CD14-positive monocyte (primary cell): ENCODE data around the gene SPOPL. TPM values are rescaled to one million over a fixed set of nuclear protein-coding genes. Genes with fewer than 3 reads are reported as not detected.

Experiments used
- DNase-seq, 3 donors: peaks; one replicate each; pipeline ENCODE4 v3.0.0-alpha.2; 2011 to 2022
- H2AFZ ChIP-seq: 2 replicates; pipeline ENCODE4 v1.6.0; 2012; ENCODE audit warnings: mild to moderate bottlenecking, low read depth, low read length, inconsistent platforms; ENCODE audit not compliant: insufficient read depth, poor library complexity, severe bottlenecking
- H3K27ac ChIP-seq, 2 donors: 1 replicate in 1 of 2; 2 replicates in 1 of 2; pipeline ENCODE4 v1.5.1; 2012 to 2013; ENCODE audit warnings: low read length in 2 of 2, control low read depth in 1 of 2, inconsistent platforms in 1 of 2, low read depth in 1 of 2, mild to moderate bottlenecking in 1 of 2
- H3K27me3 ChIP-seq, 2 donors: one replicate each; pipeline versions ENCODE4 v1.6.0 to v1.6.1; 2011 to 2013; ENCODE audit warnings: low read length in 2 of 2; ENCODE audit not compliant: control insufficient read depth in 2 of 2, insufficient read depth in 2 of 2
- H3K36me3 ChIP-seq, 2 donors: replicated peaks in 1 of 2; 1 replicate in 1 of 2; 2 replicates in 1 of 2; pipeline versions ENCODE4 v1.5.1 to v1.6.1; 2012 to 2013; ENCODE audit warnings: low read length in 2 of 2, control low read depth in 1 of 2, inconsistent platforms in 1 of 2, mild to moderate bottlenecking in 1 of 2; ENCODE audit not compliant: insufficient read depth in 2 of 2, control insufficient read depth in 1 of 2
- H3K4me1 ChIP-seq, 2 donors: 1 replicate in 1 of 2; 2 replicates in 1 of 2; pipeline versions ENCODE4 v1.5.1 to v1.6.1; 2012 to 2013; ENCODE audit warnings: low read length in 2 of 2, control low read depth in 1 of 2, inconsistent platforms in 1 of 2, mild to moderate bottlenecking in 1 of 2, moderate library complexity in 1 of 2; ENCODE audit not compliant: insufficient read depth in 2 of 2, control insufficient read depth in 1 of 2
- H3K4me2 ChIP-seq: replicated peaks from 2 replicates; pipeline ENCODE3; 2012; ENCODE audit warnings: low read length, moderate library complexity, mild to moderate bottlenecking; ENCODE audit not compliant: poor library complexity, severe bottlenecking; ENCODE audit errors: extremely low read depth
- H3K4me3 ChIP-seq, 3 experiments: fragments of 200-600 bp in 1 of 3; sonication (generic) in 1 of 3; replicated peaks in 1 of 3; 1 replicate in 2 of 3; 2 replicates in 1 of 3; pipeline ENCODE4 v1.5.1; 2011 to 2013; ENCODE audit warnings: low read length in 3 of 3, mild to moderate bottlenecking in 3 of 3, control low read depth in 2 of 3, low read depth in 2 of 3, inconsistent platforms in 1 of 3, moderate library complexity in 1 of 3
- H3K79me2 ChIP-seq: 2 replicates; pipeline ENCODE4 v1.6.0; 2012; ENCODE audit warnings: mild to moderate bottlenecking, control low read depth, inconsistent platforms, low read length, moderate library complexity; ENCODE audit not compliant: insufficient read depth
- H3K9ac ChIP-seq: 2 replicates; pipeline ENCODE4 v1.6.0; 2017; ENCODE audit warnings: low read length, mild to moderate bottlenecking; ENCODE audit not compliant: insufficient read depth, poor library complexity, severe bottlenecking
- H3K9me3 ChIP-seq, 2 donors: replicated peaks in 1 of 2; 1 replicate in 1 of 2; 2 replicates in 1 of 2; pipeline versions ENCODE4 v1.5.1 to v1.6.1; 2012 to 2013; ENCODE audit warnings: low read length in 2 of 2, control low read depth in 1 of 2; ENCODE audit not compliant: control insufficient read depth in 1 of 2, insufficient read depth in 1 of 2
- H4K20me1 ChIP-seq: 2 replicates; pipeline ENCODE4 v1.6.0; 2012; ENCODE audit warnings: mild to moderate bottlenecking, low read length, control low read depth, moderate library complexity; ENCODE audit not compliant: insufficient read depth
- H3K27ac Mint-ChIP-seq, 7 donors: one replicate each; pipeline ENCODE4 v1.8.0; 2020; ENCODE audit warnings: mild to moderate bottlenecking in 7 of 7, mixed read lengths in 7 of 7, moderate library complexity in 6 of 7, inconsistent platforms in 2 of 7
- H3K27me3 Mint-ChIP-seq, 3 donors: one replicate each; pipeline ENCODE4 v1.8.0; 2021 to 2022; ENCODE audit warnings: low read depth in 3 of 3, mild to moderate bottlenecking in 3 of 3, mixed read lengths in 3 of 3, moderate library complexity in 3 of 3, inconsistent platforms in 1 of 3
- H3K36me3 Mint-ChIP-seq, 2 donors: one replicate each; pipeline ENCODE4 v1.8.0; 2020; ENCODE audit warnings: mixed read lengths in 2 of 2, inconsistent platforms in 1 of 2, mild to moderate bottlenecking in 1 of 2
- H3K4me1 Mint-ChIP-seq: one replicate; pipeline ENCODE4 v1.8.0; 2020; ENCODE audit warnings: mild to moderate bottlenecking, mixed read lengths
- H3K4me3 Mint-ChIP-seq, 2 donors: one replicate each; pipeline ENCODE4 v1.8.0; 2020; ENCODE audit warnings: mild to moderate bottlenecking in 2 of 2, mixed read lengths in 2 of 2, moderate library complexity in 1 of 2
- H3K9me3 Mint-ChIP-seq, 7 donors: one replicate each; pipeline ENCODE4 v1.8.0; 2020 to 2022; ENCODE audit warnings: mixed read lengths in 7 of 7, mild to moderate bottlenecking in 6 of 7, moderate library complexity in 6 of 7, inconsistent platforms in 2 of 7
- WGBS: methylation state at CpG from one replicate; pipeline ENCODE4 v1.1.5; 2013; ENCODE audit warnings: missing lambda C conversion rate; ENCODE audit not compliant: insufficient coverage; 5-methylcytosine and 5-hydroxymethylcytosine counted together
- intact Hi-C, 2 donors: fragments of 100-400 bp; cut with micrococcal nuclease; formaldehyde crosslinking; loops; one replicate each; pipeline versions ENCODE4 v1.15.0 to v1.15.1; 2023
- polyA plus RNA-seq, 3 donors: library from polyadenylated mRNA; depleted of rRNA in 1 of 3; unstranded in 2 of 3; stranded (reverse) in 1 of 3; fragments of 300-500 nt in 2 of 3; fragments of >200 nt in 1 of 3; fragmentation: Illumina TruSeq in 2 of 3; gene quantifications; 1 replicate in 2 of 3; 2 replicates in 1 of 3; pipeline ENCODE4 v1.2.3, GENCODE V29; 2012 to 2021
- TF ChIP-seq, protein P1 (sequence below): fragments of 200-600 bp; IDR thresholded peaks from one replicate; pipeline ENCODE4 v1.8.0; 2022; ENCODE audit warnings: antibody characterized with exemption, mild to moderate bottlenecking

Gene SPOPL
- polyA plus RNA-seq, 3 donors, result 13.1 to 22.4 (median 18.1) TPM

DNA sequence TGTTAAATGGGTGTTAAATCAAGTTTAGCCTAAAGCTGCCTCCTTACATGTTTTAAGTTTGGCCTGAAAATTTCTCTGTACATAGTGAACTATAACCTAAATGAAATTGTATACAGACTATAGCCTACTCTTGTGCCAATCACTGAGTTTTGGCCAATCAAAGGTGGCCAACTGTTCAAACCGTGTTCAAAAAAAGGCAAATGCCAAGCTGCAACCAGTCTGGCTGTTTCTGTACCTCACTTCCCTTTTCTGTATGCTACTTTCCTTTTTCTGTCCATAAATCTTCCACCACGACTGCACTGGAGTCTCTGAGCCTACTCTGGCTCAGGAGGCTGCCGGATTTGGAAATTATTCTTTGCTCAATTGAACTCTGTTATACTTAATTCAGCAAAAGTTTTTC is 121.0 kb downstream of the SPOPL start:
- Histone ChIP-seq H4K20me1 (no peaks in the 10 kb centered on the region), H3K4me2 (no peak overlapping the region), H3K9ac (no peak overlapping the region), H3K36me3 (no peaks in the 10 kb centered on the region), H3K79me2 (no peaks in the 10 kb centered on the region), H3K27ac (no peak overlapping the region), H3K4me1 (no peaks in the 10 kb centered on the region), H3K9me3 (no peaks in the 10 kb centered on the region), H3K27me3 (no peaks in the 10 kb centered on the region), H3K4me3 (no peak overlapping the region), H2AFZ (no peak overlapping the region)
- no peak overlapping the region for H3K4me3 Mint-ChIP-seq
- no peaks in the 10 kb centered on the region for H3K36me3 Mint-ChIP-seq
- peaks cover 0 to under 1% (median 0%) of the 10 kb centered on the region in 7 donors for H3K9me3 Mint-ChIP-seq
- peaks cover 0 to 2% (median 0%) of the 10 kb centered on the region in 3 donors for H3K27me3 Mint-ChIP-seq
- H3K4me1 Mint-ChIP-seq, result peaks cover 7% of the 10 kb centered on the region
- DNase-seq, result no peak
- WGBS, result 0% methylated on average over 1 of the region's 3 CpGs
- intact Hi-C loops, result no loop called here
- TF ChIP-seq, protein P1, sequence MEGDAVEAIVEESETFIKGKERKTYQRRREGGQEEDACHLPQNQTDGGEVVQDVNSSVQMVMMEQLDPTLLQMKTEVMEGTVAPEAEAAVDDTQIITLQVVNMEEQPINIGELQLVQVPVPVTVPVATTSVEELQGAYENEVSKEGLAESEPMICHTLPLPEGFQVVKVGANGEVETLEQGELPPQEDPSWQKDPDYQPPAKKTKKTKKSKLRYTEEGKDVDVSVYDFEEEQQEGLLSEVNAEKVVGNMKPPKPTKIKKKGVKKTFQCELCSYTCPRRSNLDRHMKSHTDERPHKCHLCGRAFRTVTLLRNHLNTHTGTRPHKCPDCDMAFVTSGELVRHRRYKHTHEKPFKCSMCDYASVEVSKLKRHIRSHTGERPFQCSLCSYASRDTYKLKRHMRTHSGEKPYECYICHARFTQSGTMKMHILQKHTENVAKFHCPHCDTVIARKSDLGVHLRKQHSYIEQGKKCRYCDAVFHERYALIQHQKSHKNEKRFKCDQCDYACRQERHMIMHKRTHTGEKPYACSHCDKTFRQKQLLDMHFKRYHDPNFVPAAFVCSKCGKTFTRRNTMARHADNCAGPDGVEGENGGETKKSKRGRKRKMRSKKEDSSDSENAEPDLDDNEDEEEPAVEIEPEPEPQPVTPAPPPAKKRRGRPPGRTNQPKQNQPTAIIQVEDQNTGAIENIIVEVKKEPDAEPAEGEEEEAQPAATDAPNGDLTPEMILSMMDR, result no peak
- peak overlapping the region in 2 of 7 donors; percentile 36 to 60 for H3K27ac Mint-ChIP-seq
